K562 (cell line): Measurements from ENCODE around the gene POLR3C. TPM values are rescaled to one million over a fixed set of nuclear protein-coding genes. Genes with fewer than 3 reads are reported as not detected.

Source experiments
- ATAC-seq: fragments of 200-7000 bp; cut with Tn5 transposase; 3 replicates; pipeline ENCODE4 v1.9.1; 2020; ENCODE audit warnings: moderate library complexity
- BruUV-seq: library from RNA; stranded (reverse); fragments of 400-500 nt; replicated peaks from 2 replicates; lab custom pipeline; 2021; lab: Mats Ljungman, UMichigan
- CTCF ChIA-PET: fragments of 300-600 bp; formaldehyde crosslinking; extraction: SDS; loops from one replicate; lab custom pipeline; 2021; ENCODE audit warnings: low intra/inter-chr PET ratio; lab: Yijun Ruan, JAX
- POLR2A ChIA-PET: fragments of 300-600, 350-650 bp; sonication (Branson Sonifier 250); formaldehyde crosslinking; extraction: SDS; loops from one replicate; lab custom pipeline; 2021; ENCODE audit warnings: antibody characterized with exemption, inconsistent platforms; lab: Yijun Ruan, JAX
- DNase-seq, 4 experiments: peaks; one replicate each; pipeline versions ENCODE4 v3.0.0 to v3.0.0-alpha.2; 2011 to 2018; ENCODE audit warnings: low spot score in 3 of 4, mixed read lengths in 3 of 4; ENCODE audit errors: extremely low read depth in 1 of 4
- FAIRE-seq: peaks from 2 replicates; lab custom pipeline; 2011; peaks lifted over from hg19 to GRCh38; lab: Jason Lieb, UNC
- H2AFZ ChIP-seq: 2 replicates; pipeline ENCODE4 v1.6.0; 2011; ENCODE audit warnings: low read depth, low read length, control low read depth, inconsistent platforms
- H3K27ac ChIP-seq: fragments of 200-600 bp; 3 replicates; pipeline ENCODE4 v1.8.0; 2011; ENCODE audit warnings: low read depth, mild to moderate bottlenecking, control low read depth, inconsistent platforms, low read length, moderate library complexity, mixed read lengths; ENCODE audit errors: extremely low read depth
- H3K27me3 ChIP-seq, 2 experiments: fragments of 300-600 bp in 1 of 2; 2 replicates in 1 of 2; 3 replicates in 1 of 2; pipeline versions ENCODE4 v1.6.0 to v1.8.0; 2011; ENCODE audit warnings: inconsistent platforms in 2 of 2, low read length in 2 of 2, mild to moderate bottlenecking in 1 of 2, mixed read lengths in 1 of 2, moderate library complexity in 1 of 2; ENCODE audit not compliant: control insufficient read depth in 2 of 2, insufficient read depth in 2 of 2
- H3K36me3 ChIP-seq: fragments of 300-600 bp; 3 replicates; pipeline ENCODE4 v1.8.0; 2011; ENCODE audit warnings: mild to moderate bottlenecking, low read length, inconsistent platforms; ENCODE audit not compliant: control insufficient read depth, insufficient read depth
- H3K4me1 ChIP-seq, 2 experiments: fragments of 200-600 bp in 1 of 2; replicated peaks in 1 of 2; 2 replicates in 1 of 2; 3 replicates in 1 of 2; pipeline versions ENCODE4 v1.5.1 to v1.8.0; 2011; ENCODE audit warnings: inconsistent platforms in 2 of 2, low read length in 2 of 2, mild to moderate bottlenecking in 1 of 2, mixed read lengths in 1 of 2, moderate library complexity in 1 of 2; ENCODE audit not compliant: control insufficient read depth in 2 of 2, insufficient read depth in 2 of 2
- H3K4me2 ChIP-seq: 2 replicates; pipeline ENCODE4 v1.6.1; 2011; ENCODE audit warnings: low read length, control low read depth, inconsistent platforms, mixed read lengths; ENCODE audit not compliant: insufficient read depth
- H3K4me3 ChIP-seq: fragments of 200-600 bp; sonication (generic), shearing (Covaris generic); 2 replicates; pipeline ENCODE4 v1.5.1; 2016; ENCODE audit warnings: control low read depth, inconsistent platforms
- H3K79me2 ChIP-seq: fragments of 200-600 bp; 3 replicates; pipeline ENCODE4 v1.8.0; 2011; ENCODE audit warnings: low read length, inconsistent platforms; ENCODE audit not compliant: control insufficient read depth, insufficient read depth
- H3K9ac ChIP-seq, 2 experiments: 2 replicates each; pipeline versions ENCODE4 v1.6.0 to v1.6.1; 2011; ENCODE audit warnings: low read depth in 2 of 2, low read length in 2 of 2, control low read depth in 1 of 2, inconsistent platforms in 1 of 2, mild to moderate bottlenecking in 1 of 2, mixed read lengths in 1 of 2; ENCODE audit not compliant: insufficient read depth in 1 of 2
- H3K9me1 ChIP-seq: one replicate; pipeline ENCODE4 v1.6.0; 2011; ENCODE audit warnings: inconsistent platforms, mild to moderate bottlenecking, low read length, moderate library complexity; ENCODE audit not compliant: control insufficient read depth, insufficient read depth
- H3K9me3 ChIP-seq: replicated peaks from 2 replicates; pipeline ENCODE4 v1.5.1; 2011; ENCODE audit warnings: low read depth, low read length, inconsistent platforms; ENCODE audit not compliant: control insufficient read depth, insufficient read depth
- H4K20me1 ChIP-seq: replicated peaks from 2 replicates; pipeline ENCODE4 v1.6.1; 2011; ENCODE audit warnings: low read length, inconsistent platforms, mixed read lengths; ENCODE audit not compliant: control insufficient read depth, insufficient read depth
- ATF1 ChIP-seq, 2 experiments: fragments of 450-650 bp in 1 of 2; IDR thresholded peaks; 2 replicates each; pipeline ENCODE4 v1.6.1; 2016; ENCODE audit warnings: missing compliant biosample characterization in 1 of 2, missing genetic modification characterization in 1 of 2
- CHD4 ChIP-seq: fragments of 200-600 bp; sonication (generic); IDR thresholded peaks from 3 replicates; pipeline ENCODE4 v1.6.1; 2012; ENCODE audit warnings: low read depth, mild to moderate bottlenecking, mixed read lengths, low read length, inconsistent platforms; ENCODE audit not compliant: insufficient read depth, insufficient replicate concordance, poor library complexity, severe bottlenecking
- CTBP1 ChIP-seq: fragments of 450-650 bp; IDR thresholded peaks from 2 replicates; pipeline ENCODE4 v1.6.1; 2016; ENCODE audit warnings: borderline replicate concordance
- FOXK2 ChIP-seq, 2 experiments: fragments of 450-650 bp; IDR thresholded peaks in 1 of 2; conservative IDR thresholded peaks in 1 of 2; 2 replicates each; pipeline ENCODE4 v1.6.1; 2016; ENCODE audit warnings: low read depth in 2 of 2, mild to moderate bottlenecking in 1 of 2
- RAD21 ChIP-seq, 2 experiments: fragments of 250-450 bp in 1 of 2; fragments of 450-650 bp in 1 of 2; sonication (Bioruptor Pico) in 1 of 2; formaldehyde crosslinking in 1 of 2; IDR thresholded peaks in 1 of 2; conservative IDR thresholded peaks in 1 of 2; 2 replicates each; pipeline versions ENCODE4 v1.4.0 to v1.8.0; 2020 to 2022; ENCODE audit warnings: mild to moderate bottlenecking in 2 of 2, moderate library complexity in 1 of 2
- SMARCC2 ChIP-seq: fragments of 450-650 bp; IDR thresholded peaks from 2 replicates; pipeline ENCODE4 v1.6.1; 2017; ENCODE audit warnings: antibody characterized with exemption, moderate library complexity, mild to moderate bottlenecking, low read depth
- SP2 ChIP-seq: IDR thresholded peaks from 2 replicates; pipeline ENCODE4 v1.6.1; 2011; ENCODE audit warnings: mild to moderate bottlenecking, low read depth, low read length, moderate library complexity; ENCODE audit not compliant: poor library complexity, severe bottlenecking; ENCODE audit errors: extremely low read depth
- WGBS: fragments of 100-300 bp; shearing (Covaris generic); methylation state at CpG from one replicate; pipeline ENCODE4 v1.1.6; 2016; ENCODE audit warnings: low coverage, mixed read lengths; ENCODE audit not compliant: insufficient coverage; ENCODE audit errors: missing lambda C conversion rate; 5-methylcytosine and 5-hydroxymethylcytosine counted together
- in situ Hi-C: fragments of 300-500 bp; cut with MboI; formaldehyde crosslinking; loops from 4 replicates; pipeline ENCODE4 v1.15.0; 2018; ENCODE audit warnings: inconsistent platforms, mixed read lengths
- intact Hi-C: fragments of 100-400 bp; cut with micrococcal nuclease; formaldehyde crosslinking; loops from 2 replicates; pipeline ENCODE4 v1.14.2; 2022
- polyA plus RNA-seq, 8 experiments: library from polyadenylated mRNA; depleted of rRNA in 4 of 8; stranded (reverse) in 5 of 8; unstranded in 3 of 8; fragments of >200 nt; fragmentation: Nextera tagmentation in 2 of 8; fragmentation: Illumina TruSeq in 1 of 8; extraction: Ambion mirVana in 2 of 8; extraction: Trizol in 1 of 8; gene quantifications; 2 replicates each; pipeline versions ENCODE4 v1.2.1 to v1.2.3, GENCODE V29; 2011 to 2014; ENCODE audit warnings: inconsistent platforms in 1 of 8, missing spikeins in 1 of 8
- total RNA-seq, 7 experiments: library from RNA; depleted of rRNA in 6 of 7; stranded (reverse); fragments of >200 nt in 6 of 7; fragmentation: Illumina TruSeq in 2 of 7; extraction: Trizol in 2 of 7; gene quantifications; 2 replicates each; pipeline versions ENCODE4 v1.2.1 to v1.2.3, GENCODE V29; 2011 to 2021; ENCODE audit warnings: low replicate concordance in 1 of 7
- TF ChIP-seq, protein P1 (sequence below): fragments of 450-650 bp; IDR thresholded peaks from 2 replicates; pipeline ENCODE4 v1.6.1; 2016
- TF ChIP-seq, protein P2 (sequence below): sonication (generic); formaldehyde crosslinking; IDR thresholded peaks from 2 replicates; pipeline ENCODE4 v1.8.0; 2022; ENCODE audit warnings: mild to moderate bottlenecking, low read depth, missing genetic modification reagents
- TF ChIP-seq, protein P3 (sequence below): fragments of 250-450 bp; sonication (Bioruptor Pico); IDR thresholded peaks from 2 replicates; pipeline ENCODE4 v1.8.0; 2021; ENCODE audit warnings: moderate library complexity, mild to moderate bottlenecking, inconsistent platforms

POLR3C gene
- total and polyA plus RNA-seq, 9 of the 15 experiments (the other 6 are each of a cell fraction or from before 2014, with no cell fraction given), result 19.7 to 64.1 (median 45.2) TPM

DNA sequence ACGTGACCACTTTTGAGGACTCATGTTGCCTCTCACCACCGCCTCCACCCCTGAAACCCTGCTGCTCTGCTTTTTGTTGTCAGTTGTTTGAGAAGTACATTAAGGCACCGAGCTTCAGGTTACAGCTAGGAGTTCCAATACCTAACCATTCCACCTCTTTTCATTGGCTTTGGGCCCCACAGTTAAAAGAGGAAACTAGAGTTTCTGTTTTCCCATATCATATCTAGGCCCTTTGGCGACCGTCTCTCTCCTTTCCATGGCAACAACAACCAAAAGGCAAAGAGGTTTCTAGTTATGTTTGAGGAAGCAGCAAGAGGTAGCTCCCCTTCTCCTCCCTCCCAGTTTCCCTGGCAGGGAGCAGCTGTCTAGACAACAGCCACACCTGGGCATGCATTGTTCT lies 55.8 kb downstream of the POLR3C start:
- no peaks in the 10 kb centered on the region for H3K79me2 ChIP-seq
- FAIRE-seq, result peak; percentile 44
- DNase-seq, result peak in 2 of 4 experiments; percentile 35 to 59
- CTCF ChIA-PET, result no interaction called here
- ATAC-seq, result peak; percentile 62
- in situ Hi-C loops (no loop called here), intact Hi-C loops (no loop called here)
- peaks cover 3% of the 10 kb centered on the region in 2 experiments; a peak in 4 of 5 replicates for H3K27me3 ChIP-seq
- H2AFZ ChIP-seq, result peak overlapping the region; percentile 83
- peaks cover 18 to 34% of the 10 kb centered on the region in 2 experiments for H3K4me1 ChIP-seq
- WGBS, result 2% methylated on average over 5 of the region's 5 CpGs
- no peaks in the 10 kb centered on the region for H4K20me1 ChIP-seq
- H3K27ac ChIP-seq, result peak overlapping the region; percentile 22; the same call in 2 of the 3 replicates
- H3K9me3 ChIP-seq, result no peaks in the 10 kb centered on the region
- H3K9me1 ChIP-seq, result no peaks in the 10 kb centered on the region
- POLR2A ChIA-PET, result interaction anchor here (0.9 to 2.4 kb wide), 5 partner anchors 9 to 48 kb away, joined by 4 to 7 read pairs (median 6); partner anchors contain the start of genes PIAS3 and RBM8A
- BruUV-seq, result no TSS peak
- peak overlapping the region in 1 of 2 experiments; percentile 7; a peak in 1 of 4 replicates for H3K9ac ChIP-seq
- H3K4me2 ChIP-seq, result peak overlapping the region; percentile 38
- H3K4me3 ChIP-seq, result no peak overlapping the region
- H3K36me3 ChIP-seq, result no peaks in the 10 kb centered on the region
- TF ChIP-seq, protein P1, sequence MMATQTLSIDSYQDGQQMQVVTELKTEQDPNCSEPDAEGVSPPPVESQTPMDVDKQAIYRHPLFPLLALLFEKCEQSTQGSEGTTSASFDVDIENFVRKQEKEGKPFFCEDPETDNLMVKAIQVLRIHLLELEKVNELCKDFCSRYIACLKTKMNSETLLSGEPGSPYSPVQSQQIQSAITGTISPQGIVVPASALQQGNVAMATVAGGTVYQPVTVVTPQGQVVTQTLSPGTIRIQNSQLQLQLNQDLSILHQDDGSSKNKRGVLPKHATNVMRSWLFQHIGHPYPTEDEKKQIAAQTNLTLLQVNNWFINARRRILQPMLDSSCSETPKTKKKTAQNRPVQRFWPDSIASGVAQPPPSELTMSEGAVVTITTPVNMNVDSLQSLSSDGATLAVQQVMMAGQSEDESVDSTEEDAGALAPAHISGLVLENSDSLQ, result 0 out of 2 replicates have a peak, but pooled peaks have one; percentile 9
- no peak for TF ChIP-seq SMARCC2
- TF ChIP-seq RAD21 (CRISPR knock-in tag; conservative IDR thresholded peaks at IDR 0.05 in 1 of 2, IDR thresholded peaks at IDR 0.05 in 1 of 2), result no peak
- TF ChIP-seq ATF1 (CRISPR knock-in tag; IDR thresholded peaks at IDR 0.05), result no peak
- TF ChIP-seq ATF1 (tag; IDR thresholded peaks at IDR 0.05), result no peak
- TF ChIP-seq, protein P2, sequence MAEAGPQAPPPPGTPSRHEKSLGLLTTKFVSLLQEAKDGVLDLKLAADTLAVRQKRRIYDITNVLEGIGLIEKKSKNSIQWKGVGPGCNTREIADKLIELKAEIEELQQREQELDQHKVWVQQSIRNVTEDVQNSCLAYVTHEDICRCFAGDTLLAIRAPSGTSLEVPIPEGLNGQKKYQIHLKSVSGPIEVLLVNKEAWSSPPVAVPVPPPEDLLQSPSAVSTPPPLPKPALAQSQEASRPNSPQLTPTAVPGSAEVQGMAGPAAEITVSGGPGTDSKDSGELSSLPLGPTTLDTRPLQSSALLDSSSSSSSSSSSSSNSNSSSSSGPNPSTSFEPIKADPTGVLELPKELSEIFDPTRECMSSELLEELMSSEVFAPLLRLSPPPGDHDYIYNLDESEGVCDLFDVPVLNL (CRISPR knock-in tag), result no peak
- TF ChIP-seq, protein P3, sequence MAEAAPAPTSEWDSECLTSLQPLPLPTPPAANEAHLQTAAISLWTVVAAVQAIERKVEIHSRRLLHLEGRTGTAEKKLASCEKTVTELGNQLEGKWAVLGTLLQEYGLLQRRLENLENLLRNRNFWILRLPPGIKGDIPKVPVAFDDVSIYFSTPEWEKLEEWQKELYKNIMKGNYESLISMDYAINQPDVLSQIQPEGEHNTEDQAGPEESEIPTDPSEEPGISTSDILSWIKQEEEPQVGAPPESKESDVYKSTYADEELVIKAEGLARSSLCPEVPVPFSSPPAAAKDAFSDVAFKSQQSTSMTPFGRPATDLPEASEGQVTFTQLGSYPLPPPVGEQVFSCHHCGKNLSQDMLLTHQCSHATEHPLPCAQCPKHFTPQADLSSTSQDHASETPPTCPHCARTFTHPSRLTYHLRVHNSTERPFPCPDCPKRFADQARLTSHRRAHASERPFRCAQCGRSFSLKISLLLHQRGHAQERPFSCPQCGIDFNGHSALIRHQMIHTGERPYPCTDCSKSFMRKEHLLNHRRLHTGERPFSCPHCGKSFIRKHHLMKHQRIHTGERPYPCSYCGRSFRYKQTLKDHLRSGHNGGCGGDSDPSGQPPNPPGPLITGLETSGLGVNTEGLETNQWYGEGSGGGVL (CRISPR knock-in tag), result no peak
- TF ChIP-seq SP2, result no peak
- 0 out of 4 replicates have a peak, but pooled peaks of 1 of the 2 experiments have one; percentile 43 for TF ChIP-seq FOXK2 (conservative IDR thresholded peaks at IDR 0.05 in 1 of 2, IDR thresholded peaks at IDR 0.05 in 1 of 2; ENCODE audit: low read depth in 2 of 2)
- peak; percentile 62; the same call in 1 of the 2 replicates for TF ChIP-seq CTBP1
- no peak for TF ChIP-seq CHD4
